H1 (cell line): ENCODE results near the gene ABHD16B.

Experiments
- ASH2L ChIP-seq: fragments of 200-600, 300-600 bp; sonication (generic); IDR thresholded peaks from one replicate; pipeline ENCODE4 v1.7.1; 2017; ENCODE audit warnings: low read length
- ATF3 ChIP-seq: IDR thresholded peaks from 2 replicates; pipeline ENCODE4 v1.6.1; 2011; ENCODE audit warnings: low read depth, mild to moderate bottlenecking, low read length; ENCODE audit not compliant: insufficient read depth
- CTCF ChIP-seq, 3 experiments: IDR thresholded peaks; 1 replicate in 2 of 3; 2 replicates in 1 of 3; pipeline versions ENCODE4 v1.5.1 to v1.6.1; 2011; ENCODE audit warnings: low read length in 3 of 3, mild to moderate bottlenecking in 3 of 3, inconsistent platforms in 2 of 3, low read depth in 1 of 3, moderate library complexity in 1 of 3; ENCODE audit not compliant: insufficient read depth in 1 of 3; ENCODE audit errors: control extremely low read depth in 1 of 3
- E2F6 ChIP-seq: IDR thresholded peaks from 2 replicates; pipeline ENCODE4 v1.6.1; 2012; ENCODE audit warnings: inconsistent platforms
- EP300 ChIP-seq, 2 experiments: IDR thresholded peaks; 1 replicate in 1 of 2; 2 replicates in 1 of 2; pipeline ENCODE4 v1.6.1; 2011 to 2012; ENCODE audit warnings: low read depth in 2 of 2, low read length in 2 of 2, mild to moderate bottlenecking in 2 of 2, borderline replicate concordance in 1 of 2, inconsistent platforms in 1 of 2, moderate library complexity in 1 of 2
- GTF2F1 ChIP-seq: IDR thresholded peaks from 2 replicates; pipeline ENCODE4 v1.6.1; 2012; ENCODE audit warnings: low read depth, low read length, improper control_type of control experiment, borderline replicate concordance
- POLR2A ChIP-seq, 2 experiments: IDR thresholded peaks; 1 replicate in 1 of 2; 2 replicates in 1 of 2; pipeline ENCODE4 v1.6.1; 2011; ENCODE audit warnings: low read depth in 2 of 2, low read length in 2 of 2, mild to moderate bottlenecking in 2 of 2; ENCODE audit errors: control extremely low read depth in 1 of 2
- SP1 ChIP-seq: IDR thresholded peaks from 2 replicates; pipeline ENCODE4 v1.6.1; 2011; ENCODE audit warnings: low read depth, low read length
- SP4 ChIP-seq: IDR thresholded peaks from 2 replicates; pipeline ENCODE4 v1.6.1; 2012; ENCODE audit warnings: low read length, inconsistent platforms
- SUZ12 ChIP-seq: fragments of 200-600 bp; sonication (generic); IDR thresholded peaks from 2 replicates; pipeline ENCODE4 v1.6.1; 2012; ENCODE audit warnings: mild to moderate bottlenecking, inconsistent platforms, low read length, moderate library complexity, mixed read lengths
- TAF1 ChIP-seq: IDR thresholded peaks from 2 replicates; pipeline ENCODE4 v1.6.1; 2011; ENCODE audit warnings: mild to moderate bottlenecking, low read depth, low read length
- TBP ChIP-seq: IDR thresholded peaks from 2 replicates; pipeline ENCODE4 v1.6.1; 2011; ENCODE audit warnings: low read depth, low read length, improper control_type of control experiment
- USF2 ChIP-seq: IDR thresholded peaks from 2 replicates; pipeline ENCODE4 v1.6.1; 2011; ENCODE audit warnings: low read length, improper control_type of control experiment
- ZNF274 ChIP-seq: IDR thresholded peaks from 2 replicates; pipeline ENCODE4 v1.7.0; 2012; ENCODE audit warnings: low read length, borderline replicate concordance; ENCODE audit errors: extremely low read depth

GRCh38 chr20:63903796-63904561 lies 42.7 kb downstream of the ABHD16B start:
- TF ChIP-seq POLR2A (IDR thresholded peaks at IDR 0.05; ENCODE audit: control extremely low read depth in 1 of 2, low read depth in 2 of 2, low read length in 2 of 2) (no peak), CTCF (IDR thresholded peaks at IDR 0.05; ENCODE audit: control extremely low read depth in 1 of 3, insufficient read depth in 1 of 3, low read depth in 1 of 3, low read length in 3 of 3) (no peak), E2F6 (no peak), EP300 (IDR thresholded peaks at IDR 0.05; ENCODE audit: borderline replicate concordance in 1 of 2, low read depth in 2 of 2, low read length in 2 of 2) (no peak), GTF2F1 (no peak), SP4 (no peak), TAF1 (no peak), ZNF274 (no peak), USF2 (no peak), SP1 (no peak), SUZ12 (no peak), ATF3 (no peak), ASH2L (no peak), TBP (no peak)
